Measurements from ENCODE around the gene DDX27. TPM values are rescaled to one million over a fixed set of nuclear protein-coding genes. Genes with fewer than 3 reads are reported as not detected.

The DDX27 gene
- total and polyA plus RNA-seq, 2 of the 13 experiments (the other 11 are each of a cell fraction or from before 2014, with no cell fraction given) = 42.6 to 72.8 TPM

DNA sequence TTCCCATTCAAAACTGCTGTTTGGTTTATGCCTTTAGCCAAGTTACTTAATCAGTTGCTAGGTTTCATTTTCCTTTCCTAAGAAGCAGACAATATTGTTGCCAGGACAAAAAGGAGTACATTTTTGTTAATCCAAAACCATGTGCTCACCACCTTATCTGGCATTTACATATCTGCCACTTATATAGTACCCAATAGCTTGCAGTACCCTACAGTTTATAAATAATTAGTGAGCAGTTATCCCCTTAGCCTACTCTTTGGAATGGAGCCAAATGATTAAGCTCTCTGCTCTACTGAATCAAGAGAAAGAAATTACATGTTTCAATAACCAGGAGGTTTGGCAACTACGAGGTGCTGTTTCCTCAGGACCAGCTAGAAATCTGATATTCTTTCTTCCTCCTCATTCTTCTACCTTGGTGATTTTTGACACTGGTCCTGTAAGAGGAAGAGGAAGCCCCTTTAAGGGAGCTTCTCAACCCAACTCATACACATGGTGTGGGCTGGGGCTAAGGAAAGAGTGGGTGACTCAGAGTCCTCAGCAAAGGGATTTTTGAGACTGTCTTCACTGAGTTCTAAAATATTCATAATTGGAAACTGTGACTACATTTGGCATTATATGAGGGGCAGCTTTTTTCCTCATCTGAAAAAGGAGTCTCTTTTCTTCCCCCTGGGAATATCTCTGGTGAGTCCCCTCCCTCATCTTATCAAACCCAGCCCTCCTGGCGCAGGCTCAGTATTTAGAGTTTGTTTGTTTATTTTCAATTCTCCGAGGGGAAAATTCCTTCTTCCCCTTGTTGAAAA is 57.1 kb downstream of the DDX27 start (continued):
- TF ChIP-seq, protein P1, sequence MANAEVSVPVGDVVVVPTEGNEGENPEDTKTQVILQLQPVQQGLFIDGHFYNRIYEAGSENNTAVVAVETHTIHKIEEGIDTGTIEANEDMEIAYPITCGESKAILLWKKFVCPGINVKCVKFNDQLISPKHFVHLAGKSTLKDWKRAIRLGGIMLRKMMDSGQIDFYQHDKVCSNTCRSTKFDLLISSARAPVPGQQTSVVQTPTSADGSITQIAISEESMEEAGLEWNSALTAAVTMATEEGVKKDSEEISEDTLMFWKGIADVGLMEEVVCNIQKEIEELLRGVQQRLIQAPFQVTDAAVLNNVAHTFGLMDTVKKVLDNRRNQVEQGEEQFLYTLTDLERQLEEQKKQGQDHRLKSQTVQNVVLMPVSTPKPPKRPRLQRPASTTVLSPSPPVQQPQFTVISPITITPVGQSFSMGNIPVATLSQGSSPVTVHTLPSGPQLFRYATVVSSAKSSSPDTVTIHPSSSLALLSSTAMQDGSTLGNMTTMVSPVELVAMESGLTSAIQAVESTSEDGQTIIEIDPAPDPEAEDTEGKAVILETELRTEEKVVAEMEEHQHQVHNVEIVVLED (CRISPR knock-in tag; IDR thresholded peaks at IDR 0.05; ENCODE audit: borderline replicate concordance) = no peak
- TF ChIP-seq, protein P2, sequence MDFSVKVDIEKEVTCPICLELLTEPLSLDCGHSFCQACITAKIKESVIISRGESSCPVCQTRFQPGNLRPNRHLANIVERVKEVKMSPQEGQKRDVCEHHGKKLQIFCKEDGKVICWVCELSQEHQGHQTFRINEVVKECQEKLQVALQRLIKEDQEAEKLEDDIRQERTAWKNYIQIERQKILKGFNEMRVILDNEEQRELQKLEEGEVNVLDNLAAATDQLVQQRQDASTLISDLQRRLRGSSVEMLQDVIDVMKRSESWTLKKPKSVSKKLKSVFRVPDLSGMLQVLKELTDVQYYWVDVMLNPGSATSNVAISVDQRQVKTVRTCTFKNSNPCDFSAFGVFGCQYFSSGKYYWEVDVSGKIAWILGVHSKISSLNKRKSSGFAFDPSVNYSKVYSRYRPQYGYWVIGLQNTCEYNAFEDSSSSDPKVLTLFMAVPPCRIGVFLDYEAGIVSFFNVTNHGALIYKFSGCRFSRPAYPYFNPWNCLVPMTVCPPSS (IDR thresholded peaks at IDR 0.05) = no peak
- TF ChIP-seq GLI4 (CRISPR knock-in tag; IDR thresholded peaks at IDR 0.05; ENCODE audit: borderline replicate concordance) (no peak), ZNF572 (CRISPR knock-in tag; IDR thresholded peaks at IDR 0.05) (no peak), SAFB2 (CRISPR knock-in tag; IDR thresholded peaks at IDR 0.05; ENCODE audit: borderline replicate concordance, low read depth) (no peak), NFIC (IDR thresholded peaks at IDR 0.05; ENCODE audit: low read length) (0 out of 2 replicates have a peak, but pooled peaks have one; percentile 36), PHB2 (IDR thresholded peaks at IDR 0.05; ENCODE audit: partially characterized antibody) (no peak), USF2 (IDR thresholded peaks at IDR 0.05; ENCODE audit: low read depth, low read length) (no peak), USF2 (CRISPR knock-in tag; IDR thresholded peaks at IDR 0.05; ENCODE audit: borderline replicate concordance) (no peak), ISX (CRISPR knock-in tag; conservative IDR thresholded peaks at IDR 0.05) (no peak), SMYD3 (CRISPR knock-in tag; IDR thresholded peaks at IDR 0.05) (no peak), ZKSCAN1 (IDR thresholded peaks at IDR 0.05; ENCODE audit: low read length) (no peak), NCOR1 (IDR thresholded peaks at IDR 0.05; ENCODE audit: borderline replicate concordance, low read length) (no peak), ZNF720 (CRISPR knock-in tag; IDR thresholded peaks at IDR 0.05) (no peak), ZNF780A (CRISPR knock-in tag; IDR thresholded peaks at IDR 0.05) (no peak), GATAD2A (CRISPR knock-in tag; IDR thresholded peaks at IDR 0.05) (no peak), PREB (CRISPR knock-in tag; IDR thresholded peaks at IDR 0.05) (no peak), IRX3 (CRISPR knock-in tag; IDR thresholded peaks at IDR 0.05; ENCODE audit: borderline replicate concordance, low read depth) (no peak), KDM2A (CRISPR knock-in tag; IDR thresholded peaks at IDR 0.05; ENCODE audit: borderline replicate concordance, low read depth) (no peak), FOSL2 (CRISPR knock-in tag; IDR thresholded peaks at IDR 0.05) (peak; percentile 20; the same call in 1 of the 2 replicates), ZNF232 (CRISPR knock-in tag; IDR thresholded peaks at IDR 0.05; ENCODE audit: borderline replicate concordance) (no peak), PHF8 (CRISPR knock-in tag; IDR thresholded peaks at IDR 0.05) (no peak)
- TF ChIP-seq, protein P3, sequence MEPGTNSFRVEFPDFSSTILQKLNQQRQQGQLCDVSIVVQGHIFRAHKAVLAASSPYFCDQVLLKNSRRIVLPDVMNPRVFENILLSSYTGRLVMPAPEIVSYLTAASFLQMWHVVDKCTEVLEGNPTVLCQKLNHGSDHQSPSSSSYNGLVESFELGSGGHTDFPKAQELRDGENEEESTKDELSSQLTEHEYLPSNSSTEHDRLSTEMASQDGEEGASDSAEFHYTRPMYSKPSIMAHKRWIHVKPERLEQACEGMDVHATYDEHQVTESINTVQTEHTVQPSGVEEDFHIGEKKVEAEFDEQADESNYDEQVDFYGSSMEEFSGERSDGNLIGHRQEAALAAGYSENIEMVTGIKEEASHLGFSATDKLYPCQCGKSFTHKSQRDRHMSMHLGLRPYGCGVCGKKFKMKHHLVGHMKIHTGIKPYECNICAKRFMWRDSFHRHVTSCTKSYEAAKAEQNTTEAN (CRISPR knock-in tag; conservative IDR thresholded peaks at IDR 0.05) = no peak
